GM21528 (cell line): ENCODE results near the gene SMS.
"Not testable (repeated sequence)": the region's sequence is repeated elsewhere in the genome, so short reads cannot be mapped to it uniquely, and the experiment has no call there.

Source experiments
- ATAC-seq: cut with Tn5 transposase; IDR thresholded peaks from one replicate; pipeline ENCODE4 v1.9.1; 2021; ENCODE audit warnings: mild to moderate bottlenecking, moderate library complexity; ENCODE audit not compliant: unreplicated experiment, low FRiP score

SMS gene

DNA sequence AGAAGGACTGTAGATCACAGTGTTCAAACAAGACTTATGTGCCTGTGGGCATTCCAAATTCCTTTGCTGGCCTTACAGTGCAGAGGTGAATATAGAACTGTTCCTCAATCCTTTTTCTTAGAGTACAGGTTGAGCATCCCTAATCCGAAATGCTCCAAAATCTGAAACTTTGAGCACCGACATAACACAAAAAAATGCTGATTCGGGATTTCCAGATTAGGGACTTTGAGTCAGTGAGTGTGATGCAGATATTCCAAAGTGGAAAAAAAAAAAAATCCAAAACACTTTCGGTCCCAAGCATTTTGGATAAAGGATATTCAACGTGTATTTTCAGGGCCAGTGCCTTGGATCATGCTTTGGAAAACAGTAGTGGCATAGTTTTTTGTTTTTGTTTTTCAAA is 9.2 kb downstream of the SMS start:
- no peak for ATAC-seq

DNA sequence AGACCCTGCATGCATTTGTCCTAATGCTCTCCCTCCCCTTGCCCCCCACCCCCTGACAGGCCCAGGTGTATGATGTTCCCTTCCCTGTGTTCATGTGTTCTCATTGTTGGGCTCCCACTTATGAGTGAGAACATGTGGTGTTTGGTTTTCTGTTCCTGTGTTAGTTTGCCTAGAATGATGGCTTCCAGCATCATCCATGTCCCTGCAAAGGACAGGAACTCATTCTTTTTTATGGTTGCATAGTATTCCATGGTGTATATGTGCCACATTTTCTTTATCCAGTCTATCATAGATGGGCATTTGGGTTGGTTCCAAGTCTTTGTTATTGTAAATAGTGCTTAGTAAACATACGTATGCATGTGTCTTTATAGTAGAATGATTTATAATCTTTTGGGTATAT is 10.0 kb downstream of the SMS start:
- ATAC-seq, result not testable (repeated sequence)

GRCh38 chrX:21952624-21953023 is 12.1 kb downstream of the SMS start:
- ATAC-seq, result no peak

GRCh38 chrX:21953195-21953830 is 12.8 kb downstream of the SMS start:
- ATAC-seq, result not testable (repeated sequence)

DNA sequence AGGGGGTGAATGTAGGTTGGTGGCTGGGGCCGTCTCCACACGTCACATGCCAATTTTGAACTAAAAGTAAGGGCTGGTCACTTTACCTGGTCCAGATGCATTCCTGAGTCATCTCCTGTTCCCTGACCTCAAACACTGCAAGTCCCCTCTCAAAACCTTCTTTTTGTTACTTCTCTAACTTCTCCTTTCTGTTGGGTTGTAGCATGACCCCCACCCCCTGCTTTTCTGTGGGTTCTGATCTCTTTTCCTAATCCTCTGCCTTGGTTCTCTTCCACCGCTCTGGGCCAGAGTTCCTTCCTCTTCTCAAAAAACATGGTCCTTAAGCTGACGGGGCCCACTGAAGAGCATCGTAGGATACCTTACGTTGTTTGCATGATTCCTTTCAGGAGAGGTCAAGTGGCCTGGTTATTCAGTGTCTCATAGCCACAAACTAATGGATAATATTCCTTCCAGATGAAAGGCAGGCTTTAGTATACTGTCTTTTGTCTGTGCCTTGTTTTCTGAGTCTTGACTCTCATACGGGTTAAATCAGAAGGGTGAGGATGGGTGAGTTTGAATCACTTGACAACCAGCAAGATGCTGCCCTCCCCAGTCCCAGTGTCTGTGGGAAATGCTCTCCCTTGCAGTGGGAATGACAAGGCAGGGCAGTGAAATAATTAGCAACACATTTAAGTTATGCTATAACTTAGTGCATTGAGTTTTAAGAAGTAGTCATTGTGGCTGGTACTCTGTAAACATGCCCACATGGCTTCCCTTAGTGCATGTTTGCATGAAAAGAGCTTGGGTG is 15.1 kb downstream of the SMS start:
- no peak for ATAC-seq

- ATAC-seq, result no peak
Measured at GRCh38 chrX:21956783-21957182, 16.3 kb downstream of the SMS start.

DNA sequence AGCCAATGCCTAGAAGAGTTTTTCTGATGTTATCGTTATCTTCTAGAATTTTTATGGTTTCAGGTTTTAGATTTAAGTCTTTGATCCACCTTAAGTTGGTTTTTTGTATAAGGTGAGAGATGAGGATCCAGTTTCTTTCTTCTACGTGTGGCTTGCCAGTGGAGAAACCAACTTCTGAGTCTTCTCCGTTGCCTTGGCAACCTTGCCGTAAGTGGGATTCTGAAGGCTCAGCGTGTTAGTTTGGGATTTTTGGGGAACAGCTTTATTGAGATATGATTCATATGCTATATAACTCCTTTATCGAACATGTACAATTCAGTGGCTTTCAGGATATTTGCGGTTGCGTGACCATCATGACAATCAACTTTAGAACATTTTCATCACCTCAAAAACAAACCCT is 17.7 kb downstream of the SMS start:
- ATAC-seq, result no peak

GRCh38 chrX:21958916-21959315 is 18.4 kb downstream of the SMS start:
- ATAC-seq, result no peak

DNA sequence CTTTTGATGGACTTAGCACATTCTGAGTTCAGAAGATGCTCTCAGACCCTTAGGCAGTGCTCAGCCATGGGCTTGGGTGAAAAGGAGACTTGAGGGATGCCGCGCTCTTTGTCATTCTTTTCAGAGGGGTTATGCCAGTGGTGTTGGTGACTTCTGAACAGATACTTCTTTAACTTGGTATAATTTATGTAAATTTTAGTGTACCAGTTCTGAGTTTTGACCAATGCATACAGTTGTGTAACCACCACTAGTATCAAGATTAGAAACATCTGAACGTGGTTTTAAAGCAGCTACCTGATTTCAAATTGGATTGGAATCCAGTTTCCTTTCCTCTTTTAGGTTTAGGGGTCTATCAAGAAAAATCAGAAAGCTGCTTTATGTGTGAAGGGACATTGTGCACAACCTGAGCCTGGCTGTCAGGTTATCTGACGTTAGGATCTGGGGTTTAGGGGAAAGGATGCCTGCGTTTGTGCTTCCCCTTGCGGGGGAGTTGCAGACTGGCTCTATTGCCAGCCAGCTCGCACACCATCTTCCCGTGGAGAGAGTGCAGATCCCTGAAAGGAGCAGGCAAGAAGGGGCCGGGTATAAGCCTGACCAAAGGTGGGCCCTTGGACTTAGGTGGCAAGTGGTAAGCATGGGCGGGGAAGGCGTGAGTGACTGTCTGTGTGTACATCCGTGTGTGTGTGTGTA is 19.0 kb downstream of the SMS start:
- ATAC-seq, result no peak

GRCh38 chrX:21960569-21961541 is 20.3 kb downstream of the SMS start:
- ATAC-seq, result no peak

DNA sequence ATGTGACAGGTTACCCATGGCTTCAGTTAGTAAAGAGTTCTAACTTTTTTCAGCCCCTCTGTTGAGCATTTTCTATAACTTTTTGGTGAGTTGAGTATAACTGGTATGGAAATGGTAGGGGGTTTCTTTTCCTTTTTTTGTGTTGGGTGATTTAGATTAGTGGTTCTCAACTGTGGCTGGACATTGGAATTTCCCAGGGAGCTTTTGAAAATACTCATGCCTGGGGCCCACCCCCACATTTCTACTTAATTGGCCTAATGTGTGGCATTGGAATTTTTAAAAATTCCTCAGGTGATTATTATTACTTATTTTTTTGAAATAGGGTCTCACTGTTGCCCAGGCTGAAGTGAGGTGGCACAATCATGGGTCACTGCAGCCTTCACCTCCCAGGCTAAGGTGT is 21.9 kb downstream of the SMS start:
- ATAC-seq, result no peak

DNA sequence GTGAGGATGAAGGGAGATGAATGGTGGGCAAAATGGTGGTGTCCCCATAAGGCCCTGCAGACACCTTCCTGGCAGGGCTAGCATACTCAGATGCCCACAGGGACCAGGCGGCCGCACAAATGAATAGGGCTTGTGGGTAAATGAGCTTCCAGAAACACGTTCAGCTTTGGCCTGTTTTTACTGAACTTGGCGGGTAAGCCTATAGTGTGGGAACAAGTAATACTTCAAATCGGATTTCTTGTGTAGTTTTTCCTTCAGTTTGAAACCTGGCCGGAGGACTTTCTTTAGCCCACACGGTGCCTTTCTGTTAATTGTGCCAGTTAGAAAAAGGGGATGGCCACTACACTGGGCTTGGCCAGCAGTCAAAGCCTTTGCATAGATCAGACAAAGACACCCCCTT is 22.8 kb downstream of the SMS start:
- no peak for ATAC-seq

DNA sequence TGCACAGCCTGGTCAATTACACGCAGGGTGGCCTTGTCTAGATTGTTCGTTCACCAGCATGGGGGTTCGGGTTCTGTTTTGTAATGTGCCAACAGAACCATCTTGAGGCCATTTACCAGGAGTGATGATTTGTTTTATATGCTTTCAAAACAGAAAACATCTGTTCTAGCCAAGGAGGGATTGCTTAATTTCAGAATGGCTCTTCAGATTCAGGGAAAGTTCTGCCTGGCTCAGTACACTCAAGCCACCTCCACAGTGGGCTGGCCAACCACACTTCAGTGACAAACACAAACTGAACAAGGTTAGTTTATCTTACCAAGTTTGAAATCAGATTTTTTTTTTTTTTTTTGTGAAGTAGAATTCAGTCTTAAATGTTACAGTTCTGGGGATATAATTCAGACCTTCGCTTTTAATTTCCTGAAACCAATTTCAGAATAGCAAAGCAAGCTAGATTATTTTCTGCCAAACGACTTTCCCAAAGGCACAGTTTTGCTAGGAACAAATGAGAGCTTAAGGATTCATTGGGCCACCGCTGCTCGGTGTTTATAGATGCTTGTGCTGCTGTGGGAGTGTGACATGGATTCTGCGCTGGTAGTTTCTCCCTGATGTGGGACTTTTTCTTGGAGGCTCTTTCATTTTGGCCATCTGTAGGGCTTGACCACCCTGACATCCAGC is 23.4 kb downstream of the SMS start:
- no peak for ATAC-seq

DNA sequence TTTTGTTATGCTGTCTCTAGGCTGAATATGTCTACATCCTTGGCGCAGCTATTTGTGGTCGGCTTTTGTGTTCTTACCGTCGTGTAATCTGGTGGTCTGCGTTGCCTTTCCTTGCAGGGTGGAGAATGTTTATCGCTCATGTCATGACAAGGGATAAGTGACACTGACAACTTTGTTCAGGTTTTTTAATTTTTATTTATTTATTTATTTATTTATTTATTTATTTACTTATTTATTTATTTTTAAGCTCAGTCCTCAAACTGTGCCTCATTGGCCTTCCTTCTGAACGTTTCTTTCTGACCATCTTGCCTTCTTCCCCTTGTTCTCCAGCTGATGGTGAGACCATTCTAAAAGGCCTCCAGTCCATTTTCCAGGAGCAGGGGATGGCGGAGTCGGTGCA is 26.4 kb downstream of the SMS start:
- ATAC-seq, result no peak

GRCh38 chrX:21968333-21968732 is 27.8 kb downstream of the SMS start:
- ATAC-seq, result no peak

- ATAC-seq, result no peak
Measured at GRCh38 chrX:21970326-21970725, 29.8 kb downstream of the SMS start.

DNA sequence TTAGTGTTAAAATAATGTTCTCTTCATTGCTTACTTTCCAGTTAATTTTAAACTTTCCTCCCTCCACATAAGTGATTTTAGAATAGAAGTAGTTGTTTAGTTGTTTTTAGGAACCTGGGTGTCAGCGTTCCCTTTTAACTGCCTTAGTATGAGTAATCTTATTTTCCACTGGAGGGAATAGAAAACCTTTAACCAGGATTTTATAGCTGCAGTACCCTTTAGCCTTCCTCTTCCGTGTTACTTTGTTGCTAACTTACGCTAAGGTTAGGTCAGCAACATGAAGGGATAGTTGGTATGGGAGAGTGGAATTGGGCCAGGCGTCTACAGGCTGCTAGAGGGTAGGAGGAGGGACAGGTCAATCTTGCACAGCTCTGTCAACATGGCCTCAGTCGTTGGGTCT is 31.5 kb downstream of the SMS start:
- ATAC-seq, result no peak

DNA sequence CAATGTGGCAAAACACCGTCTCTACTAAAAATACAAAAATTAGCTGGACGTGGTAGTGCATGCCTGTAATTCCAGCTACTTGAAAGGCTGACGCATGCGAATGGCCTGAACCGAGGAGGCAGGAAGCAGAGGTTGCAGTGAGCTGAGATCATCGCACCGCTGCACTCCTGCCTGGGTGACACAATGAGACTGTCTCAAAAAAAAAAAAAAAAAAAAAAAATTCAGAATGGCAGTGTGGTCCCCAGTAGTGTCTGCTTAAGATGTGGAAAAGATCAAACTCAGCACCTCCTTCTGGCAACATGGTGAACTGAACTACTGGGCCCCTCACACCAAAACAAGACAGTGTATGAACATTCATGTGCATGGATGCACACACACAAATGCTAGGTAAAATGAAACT is 32.2 kb downstream of the SMS start:
- ATAC-seq, result no peak

- no peak for ATAC-seq
Measured at GRCh38 chrX:21973321-21974010, 33.0 kb downstream of the SMS start.
